RWPE2 (cell line): ENCODE measurements around the gene SMIM45.

Experiments used
- ATAC-seq: fragments of 200-7000 bp; cut with Tn5 transposase; 3 replicates; pipeline ENCODE4 v1.9.1; 2021; ENCODE audit warnings: low read depth
- DNase-seq: peaks from one replicate; pipeline ENCODE4 v3.0.0-alpha.2; 2020; ENCODE audit warnings: low spot score
- H3K27ac ChIP-seq: fragments of 450-650 bp; 2 replicates; pipeline ENCODE4 v1.5.1; 2017; ENCODE audit warnings: mild to moderate bottlenecking; ENCODE audit not compliant: poor library complexity, severe bottlenecking
- H3K27me3 ChIP-seq: fragments of 250-450 bp; sonication (Bioruptor Pico); 2 replicates; pipeline ENCODE4 v1.5.1; 2021; ENCODE audit warnings: mild to moderate bottlenecking, moderate library complexity; ENCODE audit not compliant: insufficient read depth, poor library complexity, severe bottlenecking
- H3K36me3 ChIP-seq: fragments of 250-450 bp; sonication (Bioruptor Pico); 2 replicates; pipeline ENCODE4 v1.5.1; 2020; ENCODE audit warnings: low read depth, mild to moderate bottlenecking, moderate library complexity
- H3K4me1 ChIP-seq: fragments of 250-450 bp; sonication (Bioruptor Pico); 2 replicates; pipeline ENCODE4 v1.5.1; 2021; ENCODE audit warnings: mild to moderate bottlenecking, moderate library complexity; ENCODE audit not compliant: insufficient read depth, poor library complexity, severe bottlenecking
- H3K4me3 ChIP-seq: fragments of 250-450 bp; sonication (Bioruptor Pico); 2 replicates; pipeline ENCODE4 v1.5.1; 2021; ENCODE audit warnings: mild to moderate bottlenecking, moderate library complexity; ENCODE audit not compliant: severe bottlenecking
- H3K9me3 ChIP-seq: fragments of 250-450 bp; sonication (Bioruptor Pico); 2 replicates; pipeline ENCODE4 v1.5.1; 2021; ENCODE audit warnings: mild to moderate bottlenecking, moderate library complexity; ENCODE audit not compliant: severe bottlenecking
- TF ChIP-seq, protein P1 (sequence below): fragments of 450-650 bp; IDR thresholded peaks from one replicate; pipeline ENCODE4 v1.5.1; 2017; ENCODE audit warnings: mild to moderate bottlenecking, moderate library complexity; ENCODE audit not compliant: poor library complexity, severe bottlenecking

The SMIM45 gene

GRCh38 chr22:41931701-41932269 lies 20.2 kb upstream of the SMIM45 start:
- no peaks in the 10 kb centered on the region for H3K36me3 ChIP-seq
- DNase-seq = no peak
- ATAC-seq = no peak
- no peak overlapping the region for H3K27ac ChIP-seq
- H3K4me1 ChIP-seq = no peaks in the 10 kb centered on the region
- TF ChIP-seq, protein P1, sequence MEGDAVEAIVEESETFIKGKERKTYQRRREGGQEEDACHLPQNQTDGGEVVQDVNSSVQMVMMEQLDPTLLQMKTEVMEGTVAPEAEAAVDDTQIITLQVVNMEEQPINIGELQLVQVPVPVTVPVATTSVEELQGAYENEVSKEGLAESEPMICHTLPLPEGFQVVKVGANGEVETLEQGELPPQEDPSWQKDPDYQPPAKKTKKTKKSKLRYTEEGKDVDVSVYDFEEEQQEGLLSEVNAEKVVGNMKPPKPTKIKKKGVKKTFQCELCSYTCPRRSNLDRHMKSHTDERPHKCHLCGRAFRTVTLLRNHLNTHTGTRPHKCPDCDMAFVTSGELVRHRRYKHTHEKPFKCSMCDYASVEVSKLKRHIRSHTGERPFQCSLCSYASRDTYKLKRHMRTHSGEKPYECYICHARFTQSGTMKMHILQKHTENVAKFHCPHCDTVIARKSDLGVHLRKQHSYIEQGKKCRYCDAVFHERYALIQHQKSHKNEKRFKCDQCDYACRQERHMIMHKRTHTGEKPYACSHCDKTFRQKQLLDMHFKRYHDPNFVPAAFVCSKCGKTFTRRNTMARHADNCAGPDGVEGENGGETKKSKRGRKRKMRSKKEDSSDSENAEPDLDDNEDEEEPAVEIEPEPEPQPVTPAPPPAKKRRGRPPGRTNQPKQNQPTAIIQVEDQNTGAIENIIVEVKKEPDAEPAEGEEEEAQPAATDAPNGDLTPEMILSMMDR = no peak
- peaks cover 3% of the 10 kb centered on the region for H3K27me3 ChIP-seq
- H3K9me3 ChIP-seq = no peaks in the 10 kb centered on the region
- no peak overlapping the region for H3K4me3 ChIP-seq

DNA sequence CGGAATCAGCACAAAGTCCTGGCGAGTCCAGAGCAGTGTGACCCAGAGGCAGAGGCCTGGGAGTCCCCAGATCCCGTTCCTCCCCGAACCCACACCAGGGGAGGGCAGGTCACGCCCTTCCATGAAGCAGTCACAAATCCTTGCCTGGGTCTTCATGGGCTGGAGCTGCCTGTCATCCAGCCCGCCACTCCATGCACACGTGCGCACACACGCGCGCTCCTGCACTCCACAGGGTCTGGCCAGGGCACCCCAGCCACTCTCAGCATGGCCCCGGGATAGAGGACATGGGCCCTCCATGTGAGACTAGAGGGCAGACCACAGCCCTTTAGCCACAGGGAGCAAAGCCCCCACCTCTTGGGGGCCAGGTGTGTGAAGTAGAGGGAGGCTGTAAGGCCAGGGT lies 19.6 kb upstream of the SMIM45 start:
- TF ChIP-seq, protein P1 = no peak
- no peaks in the 10 kb centered on the region for H3K4me1 ChIP-seq
- ATAC-seq = no peak
- H3K4me3 ChIP-seq = no peak overlapping the region
- no peaks in the 10 kb centered on the region for H3K27me3 ChIP-seq
- H3K36me3 ChIP-seq = peaks cover 3% of the 10 kb centered on the region; the same call in 1 of the 2 replicates
- H3K9me3 ChIP-seq = no peaks in the 10 kb centered on the region
- no peak for DNase-seq
- no peak overlapping the region for H3K27ac ChIP-seq

DNA sequence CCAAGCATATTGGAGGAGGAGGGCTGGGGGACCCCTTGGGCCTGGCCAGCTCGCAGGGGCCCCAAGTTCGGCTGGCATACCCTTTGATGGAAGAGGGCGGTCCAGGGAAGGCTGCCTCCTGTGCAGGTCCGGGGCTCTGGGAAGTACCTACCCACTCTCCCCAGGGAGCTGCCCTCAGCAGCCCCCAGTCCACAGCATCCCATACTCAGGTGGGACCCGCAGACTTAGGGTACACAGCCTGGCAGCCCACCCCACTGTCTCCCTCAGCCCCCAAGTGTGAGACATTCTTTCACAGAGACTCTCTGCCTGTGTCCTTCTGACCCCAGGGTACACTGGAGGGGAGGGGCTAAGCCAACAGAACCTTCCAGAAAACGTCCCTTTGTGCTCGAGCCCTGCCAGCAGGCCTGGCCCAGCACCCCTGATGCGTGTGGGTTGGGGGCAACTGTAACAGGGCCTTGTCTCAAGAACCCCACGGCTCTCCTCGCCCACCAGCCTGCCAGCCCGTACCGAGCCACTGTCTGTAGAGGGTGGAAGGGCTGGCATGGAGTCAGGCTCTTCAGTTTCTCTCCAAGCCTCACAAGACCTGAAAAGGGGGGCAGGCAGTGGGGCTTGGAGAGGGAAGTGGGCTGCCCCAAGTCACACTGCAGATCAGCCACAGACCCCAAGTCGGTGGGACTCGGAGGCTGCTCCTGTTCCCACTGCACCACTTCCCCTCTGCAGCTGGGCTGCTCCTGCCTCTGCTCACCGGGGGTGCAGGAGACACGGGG lies 18.4 kb upstream of the SMIM45 start:
- Histone ChIP-seq H3K27ac (no peak overlapping the region), H3K4me1 (no peaks in the 10 kb centered on the region), H3K36me3 (peaks cover 8% of the 10 kb centered on the region; the same call in 1 of the 2 replicates), H3K4me3 (no peak overlapping the region), H3K27me3 (no peaks in the 10 kb centered on the region), H3K9me3 (no peaks in the 10 kb centered on the region)
- DNase-seq (no peak), ATAC-seq (no peak)
- TF ChIP-seq, protein P1 = no peak

- TF ChIP-seq, protein P1 = no peak
- Histone ChIP-seq H3K36me3 (peaks cover 17% of the 10 kb centered on the region; the same call in 1 of the 2 replicates), H3K27ac (no peak overlapping the region)
Observed at GRCh38 chr22:41934284-41935014, 17.5 kb upstream of the SMIM45 start.

GRCh38 chr22:41935015-41935351 lies 17.0 kb upstream of the SMIM45 start:
- no peak for DNase-seq
- Histone ChIP-seq H3K27me3 (no peaks in the 10 kb centered on the region), H3K27ac (no peak overlapping the region), H3K9me3 (no peaks in the 10 kb centered on the region), H3K4me1 (no peaks in the 10 kb centered on the region), H3K36me3 (peaks cover 20% of the 10 kb centered on the region), H3K4me3 (no peak overlapping the region)
- TF ChIP-seq, protein P1 = no peak
- no peak for ATAC-seq

More at GRCh38 chr22:41934284-41935014, 17.5 kb upstream of the SMIM45 start:
- Histone ChIP-seq H3K4me3 (no peak overlapping the region), H3K4me1 (no peaks in the 10 kb centered on the region), H3K27me3 (no peaks in the 10 kb centered on the region), H3K9me3 (no peaks in the 10 kb centered on the region)
- DNase-seq (no peak), ATAC-seq (no peak)
